HCT116 (cell line): ENCODE data around the gene LSS. TPM values are rescaled to one million over a fixed set of nuclear protein-coding genes. Genes with fewer than 3 reads are reported as not detected.

Experiments used
- ATAC-seq: fragments of 200-7000 bp; cut with Tn5 transposase; 2 replicates; pipeline ENCODE4 v1.9.1; 2020; ENCODE audit warnings: mild to moderate bottlenecking, moderate library complexity
- BruUV-seq: library from RNA; stranded (reverse); fragments of 400-500 nt; replicated peaks from 2 replicates; lab custom pipeline; 2021; lab: Mats Ljungman, UMichigan
- CTCF ChIA-PET: fragments of 300-600 bp; sonication (Branson Sonifier 250); formaldehyde crosslinking; loops from one replicate; lab custom pipeline; 2021; ENCODE audit warnings: antibody characterized with exemption; lab: Charles Lee
- POLR2A ChIA-PET: fragments of 300-600, 350-600 bp; sonication (Branson Sonifier 250); formaldehyde crosslinking; loops from one replicate; lab custom pipeline; 2021; ENCODE audit warnings: antibody characterized with exemption; lab: Charles Lee
- RAD21 ChIA-PET, 2 experiments: fragments of 300-600 bp; sonication (Branson Sonifier 250); formaldehyde crosslinking; loops; one replicate each; lab custom pipeline; 2023; ENCODE audit warnings: low total read pairs in 2 of 2; ENCODE audit not compliant: uncharacterized antibody in 2 of 2, unreplicated experiment in 2 of 2, low non-redundant PET in 1 of 2; lab: Charles Lee
- DNase-seq: peaks from one replicate; pipeline ENCODE4 v3.0.0-alpha.2; 2010; ENCODE audit warnings: low read depth, low spot score
- H2AFZ ChIP-seq: fragments of 200-600 bp; shearing (Covaris generic), sonication (generic); 2 replicates; pipeline ENCODE4 v1.6.1; 2017; ENCODE audit warnings: low read depth, mixed run types, mixed read lengths, antibody characterized with exemption, low read length; ENCODE audit not compliant: poor library complexity, severe bottlenecking
- H3K27ac ChIP-seq: 2 replicates; pipeline ENCODE4 v1.5.1; 2012; ENCODE audit warnings: low read depth, low read length
- H3K27me3 ChIP-seq: fragments of 200-600 bp; sonication (generic); 2 replicates; pipeline ENCODE4 v1.6.1; 2016; ENCODE audit warnings: mixed run types, low read length, mixed read lengths; ENCODE audit not compliant: insufficient read depth
- H3K36me3 ChIP-seq, 2 experiments: fragments of 200-500 bp in 1 of 2; fragments of 200-600 bp in 1 of 2; sonication (Bioruptor generic) in 1 of 2; sonication (generic) in 1 of 2; 2 replicates each; pipeline versions ENCODE4 v1.5.1 to v1.6.1; 2014 to 2016; ENCODE audit warnings: low read length in 2 of 2, inconsistent platforms in 1 of 2, mixed read lengths in 1 of 2, mixed run types in 1 of 2; ENCODE audit not compliant: insufficient read depth in 2 of 2, control insufficient read depth in 1 of 2
- H3K4me1 ChIP-seq, 2 experiments: fragments of 200-600 bp in 1 of 2; sonication (generic) in 1 of 2; 2 replicates each; pipeline versions ENCODE4 v1.5.1 to v1.6.1; 2012 to 2017; ENCODE audit warnings: low read length in 2 of 2, inconsistent platforms in 1 of 2, mild to moderate bottlenecking in 1 of 2, mixed read lengths in 1 of 2, mixed run types in 1 of 2, moderate library complexity in 1 of 2; ENCODE audit not compliant: insufficient read depth in 2 of 2, control insufficient read depth in 1 of 2
- H3K4me2 ChIP-seq: fragments of 200-600 bp; sonication (generic); 2 replicates; pipeline ENCODE4 v1.6.1; 2017; ENCODE audit warnings: mixed run types, low read length, mixed read lengths
- H3K4me3 ChIP-seq, 2 experiments: fragments of 200-600 bp in 1 of 2; sonication (generic) in 1 of 2; replicated peaks in 1 of 2; 2 replicates each; pipeline ENCODE4 v1.5.1; 2011 to 2016; ENCODE audit warnings: low read length in 2 of 2, control low read depth in 1 of 2, low read depth in 1 of 2, mild to moderate bottlenecking in 1 of 2, mixed read lengths in 1 of 2, mixed run types in 1 of 2
- H3K79me2 ChIP-seq: fragments of 200-600 bp; sonication (generic); 2 replicates; pipeline ENCODE4 v1.6.1; 2017; ENCODE audit warnings: mild to moderate bottlenecking, mixed run types, low read length, moderate library complexity, mixed read lengths; ENCODE audit not compliant: insufficient read depth
- H3K9ac ChIP-seq: fragments of 200-600 bp; sonication (generic); 2 replicates; pipeline ENCODE4 v1.6.1; 2016; ENCODE audit warnings: low read length, mixed read lengths
- H3K9me2 ChIP-seq: fragments of 200-600 bp; sonication (generic), shearing (Covaris generic); 2 replicates; pipeline ENCODE4 v1.6.1; 2017; ENCODE audit warnings: mixed run types, mild to moderate bottlenecking, moderate library complexity; ENCODE audit not compliant: insufficient read depth
- H3K9me3 ChIP-seq, 2 experiments: fragments of 200-500 bp in 1 of 2; fragments of 200-600 bp in 1 of 2; sonication (Bioruptor generic) in 1 of 2; sonication (generic) in 1 of 2; 2 replicates each; pipeline ENCODE4 v1.6.1; 2014 to 2017; ENCODE audit warnings: low read length in 2 of 2, mixed read lengths in 2 of 2, inconsistent platforms in 1 of 2, low read depth in 1 of 2, mild to moderate bottlenecking in 1 of 2, mixed run types in 1 of 2, moderate library complexity in 1 of 2; ENCODE audit not compliant: control insufficient read depth in 1 of 2, insufficient read depth in 1 of 2
- H4K20me1 ChIP-seq: fragments of 200-600 bp; sonication (generic), shearing (Covaris generic); 2 replicates; pipeline ENCODE4 v1.6.1; 2017; ENCODE audit warnings: mixed run types, mild to moderate bottlenecking, moderate library complexity; ENCODE audit not compliant: insufficient read depth
- EZH2phosphoT487 ChIP-seq: fragments of 200-600 bp; IDR thresholded peaks from 2 replicates; pipeline ENCODE4 v1.6.1; 2018; ENCODE audit warnings: antibody characterized with exemption, borderline replicate concordance
- YY1 ChIP-seq: IDR thresholded peaks from 2 replicates; pipeline ENCODE4 v1.6.1; 2011; ENCODE audit warnings: low read length, low read depth, moderate library complexity, mild to moderate bottlenecking; ENCODE audit not compliant: insufficient replicate concordance; ENCODE audit errors: extremely low read depth
- ZFX ChIP-seq: fragments of 450-650 bp; IDR thresholded peaks from 2 replicates; pipeline ENCODE4 v1.6.1; 2017
- intact Hi-C: fragments of 100-400 bp; cut with micrococcal nuclease; formaldehyde crosslinking; loops from 2 replicates; pipeline ENCODE4 v1.10.0; 2022
- total RNA-seq: library from RNA; stranded (reverse); gene quantifications from one replicate; pipeline ENCODE4 v1.2.1, GENCODE V29; 2021; ENCODE audit not compliant: unreplicated experiment
- TF ChIP-seq, protein P1 (sequence below): IDR thresholded peaks from 2 replicates; pipeline ENCODE4 v1.6.1; 2012; ENCODE audit warnings: low read depth

Gene LSS
- total RNA-seq, 1 experiment from 2014 or later: 44.7 TPM

DNA sequence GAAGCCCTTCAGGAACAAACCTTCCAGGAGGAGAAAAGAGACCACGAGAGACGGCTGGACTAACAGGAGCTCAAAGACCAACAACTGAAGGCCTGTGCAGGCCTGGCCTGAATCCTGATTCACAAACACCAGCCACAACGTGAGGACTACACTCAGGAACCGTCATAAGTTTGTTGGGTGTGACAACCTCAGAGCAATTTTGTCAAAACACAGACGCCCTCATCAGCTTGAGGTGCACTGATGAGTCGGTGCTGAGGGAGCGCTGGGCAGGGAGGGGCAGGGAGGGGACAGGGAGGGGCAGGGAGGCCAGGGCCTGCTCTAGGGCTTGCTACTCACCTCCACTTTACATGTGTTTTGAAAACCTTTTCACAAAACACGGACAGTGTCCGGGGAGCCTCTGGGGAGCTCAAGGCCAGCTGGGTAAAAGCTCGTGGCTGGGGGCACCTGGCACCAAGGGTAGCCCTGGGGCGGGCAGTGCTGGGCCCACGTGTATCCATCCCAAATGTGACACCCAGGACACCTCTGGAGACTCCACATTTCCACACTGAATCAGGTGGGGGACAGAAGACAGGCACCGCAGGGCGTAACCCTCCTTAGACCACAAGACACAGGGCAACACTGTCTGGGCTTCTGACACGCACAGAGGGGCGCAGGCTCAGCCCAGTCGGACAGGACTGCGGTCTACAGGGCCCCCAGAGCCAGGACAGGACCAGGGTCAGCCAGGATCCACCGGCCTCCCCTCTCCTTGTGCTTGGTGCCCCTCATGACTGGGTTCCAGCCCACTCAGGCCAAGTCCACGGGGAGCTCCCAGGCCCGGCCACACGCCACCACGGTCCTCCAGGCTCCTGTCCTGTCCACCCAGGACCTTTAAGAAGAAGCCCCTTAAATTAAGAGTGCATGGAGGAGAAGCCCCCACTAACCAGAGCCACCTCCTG lies 16.5 kb downstream of the LSS start:
- no peak overlapping the region for H3K4me2 ChIP-seq
- no TSS peak for BruUV-seq

More for the DNA sequence above, 16.5 kb downstream of the LSS start:
- ATAC-seq: no peak
- Histone ChIP-seq H3K4me3 (no peak overlapping the region), H3K9ac (no peak overlapping the region), H3K4me1 (no peaks in the 10 kb centered on the region), H3K27me3 (no peaks in the 10 kb centered on the region)
- RAD21 ChIA-PET: no interaction called here
- TF ChIP-seq ZFX (no peak), EZH2phosphoT487 (no peak), YY1 (no peak)
- TF ChIP-seq, protein P1, sequence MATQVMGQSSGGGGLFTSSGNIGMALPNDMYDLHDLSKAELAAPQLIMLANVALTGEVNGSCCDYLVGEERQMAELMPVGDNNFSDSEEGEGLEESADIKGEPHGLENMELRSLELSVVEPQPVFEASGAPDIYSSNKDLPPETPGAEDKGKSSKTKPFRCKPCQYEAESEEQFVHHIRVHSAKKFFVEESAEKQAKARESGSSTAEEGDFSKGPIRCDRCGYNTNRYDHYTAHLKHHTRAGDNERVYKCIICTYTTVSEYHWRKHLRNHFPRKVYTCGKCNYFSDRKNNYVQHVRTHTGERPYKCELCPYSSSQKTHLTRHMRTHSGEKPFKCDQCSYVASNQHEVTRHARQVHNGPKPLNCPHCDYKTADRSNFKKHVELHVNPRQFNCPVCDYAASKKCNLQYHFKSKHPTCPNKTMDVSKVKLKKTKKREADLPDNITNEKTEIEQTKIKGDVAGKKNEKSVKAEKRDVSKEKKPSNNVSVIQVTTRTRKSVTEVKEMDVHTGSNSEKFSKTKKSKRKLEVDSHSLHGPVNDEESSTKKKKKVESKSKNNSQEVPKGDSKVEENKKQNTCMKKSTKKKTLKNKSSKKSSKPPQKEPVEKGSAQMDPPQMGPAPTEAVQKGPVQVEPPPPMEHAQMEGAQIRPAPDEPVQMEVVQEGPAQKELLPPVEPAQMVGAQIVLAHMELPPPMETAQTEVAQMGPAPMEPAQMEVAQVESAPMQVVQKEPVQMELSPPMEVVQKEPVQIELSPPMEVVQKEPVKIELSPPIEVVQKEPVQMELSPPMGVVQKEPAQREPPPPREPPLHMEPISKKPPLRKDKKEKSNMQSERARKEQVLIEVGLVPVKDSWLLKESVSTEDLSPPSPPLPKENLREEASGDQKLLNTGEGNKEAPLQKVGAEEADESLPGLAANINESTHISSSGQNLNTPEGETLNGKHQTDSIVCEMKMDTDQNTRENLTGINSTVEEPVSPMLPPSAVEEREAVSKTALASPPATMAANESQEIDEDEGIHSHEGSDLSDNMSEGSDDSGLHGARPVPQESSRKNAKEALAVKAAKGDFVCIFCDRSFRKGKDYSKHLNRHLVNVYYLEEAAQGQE: no peak
- TF ChIP-seq, all 23 proteins: peak for 0
- Histone ChIP-seq H3K27ac (no peak overlapping the region), H3K9me3 (no peaks in the 10 kb centered on the region), H3K79me2 (no peaks in the 10 kb centered on the region), H2AFZ (no peak overlapping the region), H3K36me3 (no peaks in the 10 kb centered on the region), H3K9me2 (no peaks in the 10 kb centered on the region), H4K20me1 (no peaks in the 10 kb centered on the region)
- ChIA-PET POLR2A (no interaction called here), CTCF (no interaction called here)
- no peak for DNase-seq
- intact Hi-C loops: loop anchor here (5.0 kb wide), 2 partner anchors 65 to 240 kb away; no protein-coding TSS in a partner anchor
